T-cell (primary cell): ENCODE measurements around the gene PROSER3. TPM values are rescaled to one million over a fixed set of nuclear protein-coding genes. Genes with fewer than 3 reads are reported as not detected.
A peak's percentile ranks its signal among the peaks of the same experiment; 100 is the strongest.

Source experiments
- ATAC-seq, 4 experiments: fragments of 200-7000 bp in 3 of 4; fragments of 150-1000 bp in 1 of 4; cut with Tn5 transposase; replicated peaks in 1 of 4; 1 replicate in 3 of 4; 2 replicates in 1 of 4; pipeline ENCODE4 v1.10.0; 2021; ENCODE audit warnings: moderate library complexity in 3 of 4, mild to moderate bottlenecking in 2 of 4, moderate number of reproducible peaks in 1 of 4
- CTCF ChIA-PET, 2 donors: fragments of 300-600 bp; sonication (Branson Sonifier 250); formaldehyde crosslinking; loops; one replicate each; lab custom pipeline; 2022; ENCODE audit warnings: antibody characterized with exemption in 2 of 2; lab: Charles Lee
- POLR2A ChIA-PET, 2 donors: fragments of 300-600 bp; sonication (Branson Sonifier 250); formaldehyde crosslinking; loops; one replicate each; lab custom pipeline; 2022; ENCODE audit warnings: antibody characterized with exemption in 2 of 2; lab: Charles Lee
- DNase-seq, 35 experiments: peaks; one replicate each; pipeline versions ENCODE4 v3.0.0 to v3.0.0-alpha.2; 2013 to 2023
- H3K27ac ChIP-seq: one replicate; pipeline ENCODE4 v1.5.1; 2013; ENCODE audit warnings: low read length
- H3K27me3 ChIP-seq, 2 experiments: replicated peaks in 1 of 2; 1 replicate in 1 of 2; 2 replicates in 1 of 2; pipeline versions ENCODE4 v1.6.1 to v1.7.0; 2013; ENCODE audit warnings: low read length in 1 of 2, mixed read lengths in 1 of 2; ENCODE audit not compliant: control insufficient read depth in 2 of 2, insufficient read depth in 2 of 2; ENCODE audit errors: extremely low read depth in 1 of 2
- H3K36me3 ChIP-seq, 2 donors: 1 replicate in 1 of 2; 2 replicates in 1 of 2; pipeline versions ENCODE4 v1.6.1 to v1.7.0; 2013; ENCODE audit warnings: low read length in 1 of 2; ENCODE audit not compliant: control insufficient read depth in 2 of 2, insufficient read depth in 1 of 2; ENCODE audit errors: extremely low read depth in 1 of 2
- H3K4me1 ChIP-seq, 2 experiments: 1 replicate in 1 of 2; 2 replicates in 1 of 2; pipeline versions ENCODE4 v1.6.1 to v1.7.0; 2013; ENCODE audit warnings: low read length in 2 of 2, mixed read lengths in 1 of 2; ENCODE audit not compliant: insufficient read depth in 2 of 2, control insufficient read depth in 1 of 2; ENCODE audit errors: extremely low read depth in 1 of 2
- H3K4me3 ChIP-seq, 2 donors: 1 replicate in 1 of 2; 2 replicates in 1 of 2; pipeline versions ENCODE4 v1.5.1 to v1.7.0; 2013; ENCODE audit warnings: mild to moderate bottlenecking in 2 of 2, low read length in 1 of 2, moderate library complexity in 1 of 2; ENCODE audit not compliant: control insufficient read depth in 1 of 2; ENCODE audit errors: extremely low read depth in 1 of 2
- H3K9me3 ChIP-seq: 2 replicates; pipeline ENCODE4 v1.7.0; 2013
- H3K27ac Mint-ChIP-seq, 2 donors: one replicate each; pipeline ENCODE4 v1.8.0; 2020 to 2021; ENCODE audit warnings: mild to moderate bottlenecking in 2 of 2, mixed read lengths in 2 of 2
- H3K27me3 Mint-ChIP-seq, 2 donors: one replicate each; pipeline ENCODE4 v1.8.0; 2021 to 2022; ENCODE audit warnings: mixed read lengths in 2 of 2
- H3K36me3 Mint-ChIP-seq: one replicate; pipeline ENCODE4 v1.8.0; 2021; ENCODE audit warnings: mixed read lengths
- H3K4me1 Mint-ChIP-seq, 3 donors: one replicate each; pipeline ENCODE4 v1.8.0; 2020 to 2022; ENCODE audit warnings: mixed read lengths in 3 of 3, mild to moderate bottlenecking in 1 of 3
- H3K4me3 Mint-ChIP-seq, 3 donors: one replicate each; pipeline ENCODE4 v1.8.0; 2020 to 2022; ENCODE audit warnings: mild to moderate bottlenecking in 3 of 3, mixed read lengths in 3 of 3, moderate library complexity in 3 of 3
- H3K9me3 Mint-ChIP-seq, 3 donors: one replicate each; pipeline ENCODE4 v1.8.0; 2020 to 2022; ENCODE audit warnings: mixed read lengths in 3 of 3
- WGBS: methylation state at CpG from one replicate; pipeline ENCODE4 v1.1.5; 2013; ENCODE audit warnings: missing lambda C conversion rate; ENCODE audit not compliant: insufficient coverage; 5-methylcytosine and 5-hydroxymethylcytosine counted together
- total RNA-seq, 35 experiments: library from RNA in 6 of 35; stranded (reverse) in 6 of 35; fragments of 120-200 nt in 1 of 35; gene quantifications; one replicate each; pipeline versions ENCODE4 v1.2.1 to v1.2.4 and lab custom pipeline; 2013 to 2026

PROSER3 gene
- total RNA-seq, 5 donors from 2014 or later (not counting 1 experiment from before 2014, with no cell fraction given): 31.3 to 52.1 (median 47.8) TPM

DNA sequence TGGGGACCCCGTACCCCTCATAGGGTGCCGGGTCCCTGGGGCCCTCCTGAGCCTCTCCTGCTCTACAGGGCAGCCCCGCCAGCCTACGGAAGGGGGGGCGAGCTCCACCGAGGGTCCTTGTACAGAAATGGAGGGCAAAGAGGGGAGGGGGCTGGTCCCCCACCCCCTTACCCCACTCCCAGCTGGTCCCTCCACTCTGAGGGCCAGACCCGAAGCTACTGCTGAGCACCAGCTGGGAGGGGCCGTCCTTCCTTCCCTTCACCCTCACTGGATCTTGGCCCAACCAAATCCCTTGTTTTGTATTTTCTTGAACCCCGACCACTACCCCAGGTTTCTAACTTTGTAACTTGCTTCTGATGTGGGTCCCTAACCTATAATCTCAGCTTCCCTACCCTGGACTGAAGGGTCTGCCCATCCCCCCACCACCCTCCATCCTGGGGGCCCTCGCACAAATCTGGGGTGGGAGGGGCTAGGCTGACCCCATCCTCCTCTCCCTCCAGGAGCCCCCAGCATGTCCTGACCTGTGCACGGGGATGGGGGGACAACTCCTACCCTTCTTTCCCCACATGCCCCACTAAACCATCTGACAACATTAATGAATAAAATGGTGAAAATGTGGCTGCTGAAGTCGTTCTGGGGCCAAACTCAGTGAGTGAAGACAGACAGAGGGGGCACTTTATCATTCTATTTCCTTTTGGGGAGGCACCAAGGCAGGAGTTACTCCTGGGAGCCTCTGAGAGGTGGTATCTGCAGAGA is 30.4 kb downstream of the PROSER3 start:
- DNase-seq: no peak
- no peaks in the 10 kb centered on the region for H3K9me3 ChIP-seq
- no peak for ATAC-seq
- peaks cover 3% of the 10 kb centered on the region for H3K36me3 Mint-ChIP-seq
- H3K4me3 Mint-ChIP-seq: no peak overlapping the region
- ChIA-PET POLR2A (no interaction called here), CTCF (interaction anchor here in 1 of 2 donors (0.6 kb wide), 1 partner anchor 113 kb away, joined by 3 read pairs; no protein-coding TSS in a partner anchor)
- H3K4me3 ChIP-seq: no peak overlapping the region
- 83% methylated on average over 2 of the region's 12 CpGs for WGBS
- no peaks in the 10 kb centered on the region for H3K4me1 ChIP-seq
- H3K27ac ChIP-seq: no peak overlapping the region
- no peak overlapping the region for H3K27ac Mint-ChIP-seq
- H3K27me3 Mint-ChIP-seq: peaks cover 0 to 4% of the 10 kb centered on the region in 2 donors
- H3K27me3 ChIP-seq: peaks cover 0 to 26% of the 10 kb centered on the region in 2 experiments
- H3K36me3 ChIP-seq: peaks cover 0 to 11% of the 10 kb centered on the region in 2 donors
- no peaks in the 10 kb centered on the region for H3K9me3 Mint-ChIP-seq
- H3K4me1 Mint-ChIP-seq: no peaks in the 10 kb centered on the region

DNA sequence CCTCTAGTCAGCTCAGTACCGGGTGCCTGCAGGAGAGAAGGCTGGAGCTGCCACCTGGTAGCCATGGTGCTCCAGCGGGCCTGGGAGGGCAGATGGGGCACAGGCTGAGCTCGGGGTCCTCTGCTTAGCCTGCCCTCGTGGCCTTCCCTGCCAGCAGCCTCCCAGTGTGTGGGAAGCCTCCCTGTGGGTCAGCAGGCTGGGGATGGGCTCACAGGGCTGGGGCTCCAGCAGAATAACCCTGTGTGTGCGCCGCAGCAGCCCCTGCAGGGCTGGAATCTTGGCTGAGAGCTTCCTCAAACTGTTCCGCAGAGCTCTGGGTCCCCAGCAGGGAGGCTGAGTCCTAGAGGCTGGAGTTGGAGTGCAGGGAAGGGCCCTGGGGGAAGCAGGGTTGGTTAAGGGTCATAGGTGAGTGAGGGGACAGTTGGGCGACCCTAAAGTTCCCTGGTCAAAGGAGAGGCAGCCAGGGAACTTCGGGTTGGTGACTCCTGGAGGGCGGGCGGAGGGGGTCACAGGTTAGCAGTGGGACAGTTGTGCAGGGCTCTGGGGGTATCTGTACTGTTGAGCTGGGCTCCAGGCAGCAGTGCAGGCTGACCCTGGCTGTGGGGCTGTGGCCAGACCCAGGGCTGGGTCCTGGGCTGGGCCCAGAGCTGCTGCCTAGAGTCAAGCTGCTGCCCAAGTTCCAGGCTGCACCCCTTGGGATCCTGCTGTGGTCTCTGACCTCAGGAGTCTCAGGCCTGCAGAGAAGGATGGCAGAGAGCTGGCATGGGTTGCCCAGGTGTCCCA is 31.4 kb downstream of the PROSER3 start:
- WGBS: 86% methylated on average over 8 of the region's 11 CpGs

DNA sequence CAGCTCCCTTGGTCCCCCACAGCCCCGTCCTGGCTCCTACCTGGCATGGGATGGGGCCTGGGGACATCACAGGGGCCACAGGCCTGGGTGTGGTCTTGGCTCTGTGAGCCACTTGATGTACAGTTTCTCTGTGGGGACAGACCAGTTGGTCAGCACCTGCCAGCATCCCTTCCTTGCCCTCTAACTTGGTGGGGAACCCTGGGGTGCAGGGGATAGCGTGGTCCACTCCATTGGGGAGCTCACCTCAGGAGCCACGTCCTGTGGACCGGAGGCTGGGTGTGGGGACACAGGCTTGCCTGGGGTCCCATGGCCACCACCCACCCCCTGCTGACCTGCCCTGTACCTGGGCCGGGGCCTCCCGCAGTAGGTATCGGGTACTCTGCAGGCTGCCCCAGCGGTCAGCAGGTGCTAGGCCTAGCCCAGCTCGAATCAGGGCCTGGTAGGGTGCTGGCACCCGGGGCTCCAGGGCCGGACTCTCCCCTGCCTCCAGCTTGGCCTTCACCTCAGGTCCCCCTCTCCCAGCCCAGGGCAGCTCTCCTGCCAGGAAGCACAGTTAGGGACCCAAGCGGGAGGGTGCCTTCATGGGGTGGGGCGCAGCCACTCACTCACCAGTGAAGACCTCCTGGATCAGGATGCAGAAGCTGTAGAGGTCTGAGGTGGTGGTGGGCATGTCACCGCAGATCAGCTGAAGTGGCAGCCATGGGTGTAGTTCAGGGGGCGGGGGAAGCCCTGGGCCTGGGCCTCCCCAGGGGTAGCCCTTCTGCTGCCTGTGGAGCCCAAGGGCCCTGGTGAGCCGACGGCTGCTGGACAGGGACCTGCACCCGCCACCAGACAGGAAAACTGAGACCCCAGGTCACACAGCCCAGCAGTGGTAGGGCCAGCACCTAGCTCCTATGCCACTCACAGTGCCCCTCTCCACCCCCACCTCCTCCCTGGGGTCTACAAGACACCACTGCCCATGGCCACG is 32.3 kb downstream of the PROSER3 start:
- peaks cover 4 to 5% of the 10 kb centered on the region in 2 donors for H3K27me3 Mint-ChIP-seq
- Histone ChIP-seq H3K4me1 (no peaks in the 10 kb centered on the region), H3K27ac (no peak overlapping the region), H3K4me3 (no peak overlapping the region), H3K27me3 (peaks cover 0 to 30% of the 10 kb centered on the region in 2 experiments), H3K36me3 (peaks cover 0 to 8% of the 10 kb centered on the region in 2 donors), H3K9me3 (no peaks in the 10 kb centered on the region)
- H3K27ac Mint-ChIP-seq: no peak overlapping the region
- DNase-seq (no peak), ATAC-seq (peak in 1 of 4 experiments; percentile 11)
- 85% methylated on average over 16 of the region's 19 CpGs for WGBS
- H3K4me1 Mint-ChIP-seq: no peaks in the 10 kb centered on the region
- CTCF ChIA-PET: no interaction called here
- no peak overlapping the region for H3K4me3 Mint-ChIP-seq
- H3K9me3 Mint-ChIP-seq: no peaks in the 10 kb centered on the region
- POLR2A ChIA-PET: no interaction called here
- H3K36me3 Mint-ChIP-seq: peaks cover 3% of the 10 kb centered on the region

More for the DNA sequence above, 31.4 kb downstream of the PROSER3 start:
- POLR2A ChIA-PET: no interaction called here
- Histone ChIP-seq H3K9me3 (no peaks in the 10 kb centered on the region), H3K36me3 (peaks cover 0 to 11% of the 10 kb centered on the region in 2 donors), H3K4me1 (no peaks in the 10 kb centered on the region), H3K4me3 (no peak overlapping the region), H3K27me3 (peaks cover 0 to 30% of the 10 kb centered on the region in 2 experiments), H3K27ac (no peak overlapping the region)
- Mint-ChIP-seq H3K27ac (no peak overlapping the region), H3K36me3 (peaks cover 3% of the 10 kb centered on the region), H3K4me3 (no peak overlapping the region), H3K9me3 (no peaks in the 10 kb centered on the region), H3K4me1 (no peaks in the 10 kb centered on the region), H3K27me3 (peaks cover 4 to 5% of the 10 kb centered on the region in 2 donors)
- DNase-seq (no peak), ATAC-seq (no peak)
- CTCF ChIA-PET: no interaction called here

GRCh38 chr19:35790981-35791813 is 33.2 kb downstream of the PROSER3 start:
- Histone ChIP-seq H3K9me3 (no peaks in the 10 kb centered on the region), H3K4me3 (no peak overlapping the region), H3K36me3 (no peaks in the 10 kb centered on the region), H3K27me3 (peaks cover 5 to 37% of the 10 kb centered on the region in 2 experiments), H3K4me1 (no peaks in the 10 kb centered on the region), H3K27ac (no peak overlapping the region)
- Mint-ChIP-seq H3K27me3 (peaks cover 8 to 10% of the 10 kb centered on the region in 2 donors), H3K4me3 (no peak overlapping the region), H3K27ac (no peak overlapping the region), H3K4me1 (no peaks in the 10 kb centered on the region), H3K9me3 (no peaks in the 10 kb centered on the region), H3K36me3 (no peaks in the 10 kb centered on the region)
- WGBS: 73% methylated on average over 20 of the region's 20 CpGs
- CTCF ChIA-PET: no interaction called here
- DNase-seq: peak in 2 of 35 experiments; percentile 9 to 20
- ATAC-seq: peak in 1 of 4 experiments; percentile 40
- POLR2A ChIA-PET: no interaction called here

- peaks cover 0 to 1% (median 0%) of the 10 kb centered on the region in 3 donors for H3K4me1 Mint-ChIP-seq
- no peaks in the 10 kb centered on the region for H3K9me3 ChIP-seq
- ATAC-seq: no peak
- H3K4me3 Mint-ChIP-seq: no peak overlapping the region
- WGBS: 90% methylated on average over 5 of the region's 9 CpGs
- H3K36me3 Mint-ChIP-seq: no peaks in the 10 kb centered on the region
- no peaks in the 10 kb centered on the region for H3K9me3 Mint-ChIP-seq
- CTCF ChIA-PET: no interaction called here
- peaks cover 5 to 43% of the 10 kb centered on the region in 2 experiments for H3K27me3 ChIP-seq
- no peak overlapping the region for H3K27ac Mint-ChIP-seq
- H3K4me3 ChIP-seq: no peak overlapping the region
- no peaks in the 10 kb centered on the region for H3K4me1 ChIP-seq
- DNase-seq: no peak
- no peaks in the 10 kb centered on the region for H3K36me3 ChIP-seq
- POLR2A ChIA-PET: no interaction called here
- no peak overlapping the region for H3K27ac ChIP-seq
- peaks cover 14 to 16% of the 10 kb centered on the region in 2 donors for H3K27me3 Mint-ChIP-seq
These were observed 33.9 kb downstream of the PROSER3 start for GRCh38 chr19:35791814-35792279.
